ENCODE data around the gene LCE7A.

Gene LCE7A

GRCh38 chr1:152859696-152860095 lies at the start of gene LCE7A:
Gene LCE7A, plus strand, starts transcription at chr1:152859996. Its CDS starts 702 bp downstream, at chr1:152860698.
- DNase-seq, result no peak

GRCh38 chr1:152811050-152811449 lies 48.7 kb upstream of the LCE7A start:
- DNase-seq, result no peak

- no peak for DNase-seq
These were observed 48.1 kb upstream of the LCE7A start, which contains the start of gene LCE1B for GRCh38 chr1:152811671-152812070. Gene LCE1B, plus strand, starts transcription at chr1:152811971. Its CDS starts 476 bp downstream, at chr1:152812447.

- DNase-seq, result no peak
These were observed 42.5 kb upstream of the LCE7A start for GRCh38 chr1:152817309-152817708.

GRCh38 chr1:152823294-152823693 lies 36.5 kb upstream of the LCE7A start:
- no peak for DNase-seq

- no peak for DNase-seq
These were observed 34.8 kb upstream of the LCE7A start for GRCh38 chr1:152824964-152825363.

GRCh38 chr1:152827173-152827572 lies 32.6 kb upstream of the LCE7A start, which contains the start of gene LCE1A:
Gene LCE1A, plus strand, starts transcription at chr1:152827473. Its CDS starts 0 bp downstream, at chr1:152827473.
- DNase-seq, result no peak

- no peak for DNase-seq
These were observed 22.9 kb upstream of the LCE7A start for GRCh38 chr1:152836870-152837269.

GRCh38 chr1:152842556-152842955 lies 17.2 kb upstream of the LCE7A start, which contains the start of gene LCE6A:
Gene LCE6A, plus strand, starts transcription at chr1:152842856. Its CDS starts 665 bp downstream, at chr1:152843521.
- no peak for DNase-seq

- no peak for DNase-seq
These were observed 4.1 kb upstream of the LCE7A start for GRCh38 chr1:152855661-152856060.

- no peak for DNase-seq
These were observed 1.7 kb upstream of the LCE7A start for GRCh38 chr1:152858062-152858461.

- no peak for DNase-seq
These were observed 333 bp downstream of the LCE7A start for GRCh38 chr1:152860129-152860528.

- DNase-seq, result no peak
These were observed 1.6 kb downstream of the LCE7A start for GRCh38 chr1:152861374-152861773.

- no peak for DNase-seq
These were observed 4.6 kb downstream of the LCE7A start for GRCh38 chr1:152864443-152864842.

- no peak for DNase-seq
These were observed 6.5 kb downstream of the LCE7A start for GRCh38 chr1:152866321-152866720.

GRCh38 chr1:152869808-152870419 lies 10.1 kb downstream of the LCE7A start:
- DNase-seq, result peak; percentile 87

- peak; percentile 42 for DNase-seq
These were observed 11.3 kb downstream of the LCE7A start for GRCh38 chr1:152870831-152871730.

GRCh38 chr1:152871731-152872126 lies 11.9 kb downstream of the LCE7A start:
- DNase-seq, result no peak

GRCh38 chr1:152873495-152873894 lies 13.7 kb downstream of the LCE7A start:
- DNase-seq, result no peak

GRCh38 chr1:152876827-152877226 lies 17.0 kb downstream of the LCE7A start:
- DNase-seq, result no peak

GRCh38 chr1:152878042-152878441 lies 18.2 kb downstream of the LCE7A start, which contains the start of gene SMCP:
Gene SMCP, plus strand, starts transcription at chr1:152878322. Its CDS starts 6,101 bp downstream, at chr1:152884423.
- no peak for DNase-seq

- no peak for DNase-seq
These were observed 19.9 kb downstream of the LCE7A start for GRCh38 chr1:152879559-152880198.

- DNase-seq, result no peak
These were observed 20.5 kb downstream of the LCE7A start for GRCh38 chr1:152880316-152880715.

Data from eye (tissue), 1 donor.